Rectal smooth muscle tissue (tissue), 1 donor: ENCODE measurements around the gene DDIT4L.
"Not testable (repeated sequence)": the region's sequence is repeated elsewhere in the genome, so short reads cannot be mapped to it uniquely, and the experiment has no call there.

Source experiments
- H3K27ac ChIP-seq: one replicate; pipeline ENCODE4 v1.7.0; 2013; ENCODE audit warnings: low read depth, low read length, inconsistent platforms
- H3K27me3 ChIP-seq: one replicate; pipeline ENCODE4 v1.7.0; 2013; ENCODE audit warnings: low read length; ENCODE audit not compliant: control insufficient read depth, insufficient read depth
- H3K36me3 ChIP-seq: one replicate; pipeline ENCODE4 v1.7.0; 2013; ENCODE audit warnings: low read length; ENCODE audit not compliant: control insufficient read depth, insufficient read depth
- H3K4me1 ChIP-seq: one replicate; pipeline ENCODE4 v1.7.0; 2013; ENCODE audit warnings: low read length; ENCODE audit not compliant: control insufficient read depth, insufficient read depth
- H3K4me3 ChIP-seq: one replicate; pipeline ENCODE4 v1.7.0; 2013; ENCODE audit warnings: low read length
- H3K9ac ChIP-seq: one replicate; pipeline ENCODE4 v1.7.0; 2013; ENCODE audit warnings: low read length

Gene DDIT4L

GRCh38 chr4:100162027-100162685 lies 28.1 kb downstream of the DDIT4L start:
- H3K36me3 ChIP-seq = no peaks in the 10 kb centered on the region
- H3K9ac ChIP-seq = no peak overlapping the region
- H3K4me1 ChIP-seq = no peaks in the 10 kb centered on the region
- H3K4me3 ChIP-seq = no peak overlapping the region
- H3K27me3 ChIP-seq = no peaks in the 10 kb centered on the region
- H3K27ac ChIP-seq = no peak overlapping the region

- Histone ChIP-seq H3K36me3 (no peaks in the 10 kb centered on the region), H3K9ac (no peak overlapping the region), H3K4me1 (peaks cover 3% of the 10 kb centered on the region), H3K27me3 (no peaks in the 10 kb centered on the region), H3K27ac (no peak overlapping the region), H3K4me3 (no peak overlapping the region)
Measured at GRCh38 chr4:100149190-100149589, 41.1 kb downstream of the DDIT4L start.

- Histone ChIP-seq H3K27ac (no peak overlapping the region), H3K27me3 (no peaks in the 10 kb centered on the region), H3K4me1 (peaks cover 3% of the 10 kb centered on the region), H3K4me3 (no peak overlapping the region), H3K36me3 (no peaks in the 10 kb centered on the region), H3K9ac (no peak overlapping the region)
Measured at GRCh38 chr4:100147684-100148083, 42.6 kb downstream of the DDIT4L start.

GRCh38 chr4:100147198-100147597 lies 43.1 kb downstream of the DDIT4L start:
- no peaks in the 10 kb centered on the region for H3K36me3 ChIP-seq

GRCh38 chr4:100146756-100147155 lies 43.5 kb downstream of the DDIT4L start:
- Histone ChIP-seq H3K4me3 (no peak overlapping the region), H3K27ac (no peak overlapping the region), H3K27me3 (no peaks in the 10 kb centered on the region), H3K9ac (no peak overlapping the region), H3K4me1 (peaks cover 3% of the 10 kb centered on the region), H3K36me3 (no peaks in the 10 kb centered on the region)

More at GRCh38 chr4:100147198-100147597, 43.1 kb downstream of the DDIT4L start:
- H3K4me1 ChIP-seq = peaks cover 3% of the 10 kb centered on the region
- no peak overlapping the region for H3K27ac ChIP-seq
- no peaks in the 10 kb centered on the region for H3K27me3 ChIP-seq
- no peak overlapping the region for H3K9ac ChIP-seq
- H3K4me3 ChIP-seq = no peak overlapping the region

- H3K9ac ChIP-seq, H3K4me1 ChIP-seq, H3K27me3 ChIP-seq, H3K27ac ChIP-seq, H3K36me3 ChIP-seq, H3K4me3 ChIP-seq: not testable (repeated sequence)
Measured at GRCh38 chr4:100137320-100137719, 52.9 kb downstream of the DDIT4L start.
